Neutrophil (primary cell): ENCODE measurements around the gene RAB36.

Experiments
- H3K27ac ChIP-seq: fragments of 200-600 bp; sonication (generic); 2 replicates; pipeline ENCODE4 v1.5.1; 2016; ENCODE audit warnings: mild to moderate bottlenecking, moderate library complexity
- H3K27me3 ChIP-seq: fragments of 200-600 bp; sonication (generic); 2 replicates; pipeline ENCODE4 v1.6.0; 2016; ENCODE audit warnings: mild to moderate bottlenecking
- H3K36me3 ChIP-seq: fragments of 200-600 bp; sonication (generic); 2 replicates; pipeline ENCODE4 v1.5.1; 2017
- H3K4me1 ChIP-seq, 2 experiments: fragments of 200-600 bp in 1 of 2; sonication (generic) in 1 of 2; 1 replicate in 1 of 2; 2 replicates in 1 of 2; pipeline versions ENCODE4 v1.5.1 to v1.6.1; 2013 to 2016; ENCODE audit warnings: low read depth in 1 of 2, low read length in 1 of 2, mild to moderate bottlenecking in 1 of 2, moderate library complexity in 1 of 2; ENCODE audit not compliant: control insufficient read depth in 1 of 2, insufficient read depth in 1 of 2
- H3K4me3 ChIP-seq, 2 experiments: fragments of 200-600 bp in 1 of 2; sonication (generic) in 1 of 2; 1 replicate in 1 of 2; 2 replicates in 1 of 2; pipeline ENCODE4 v1.5.1; 2013 to 2016; ENCODE audit warnings: low read depth in 1 of 2, low read length in 1 of 2, mild to moderate bottlenecking in 1 of 2, moderate library complexity in 1 of 2
- H3K9me3 ChIP-seq: fragments of 200-600 bp; sonication (generic); 2 replicates; pipeline ENCODE4 v1.5.1; 2016
- CTCF ChIP-seq: fragments of 200-600 bp; sonication (generic); IDR thresholded peaks from 2 replicates; pipeline ENCODE4 v1.5.1; 2016; ENCODE audit warnings: antibody characterized with exemption

Gene RAB36

GRCh38 chr22:23098718-23099530, 46.4 kb upstream of the RAB36 start:
- Histone ChIP-seq H3K27me3 (no peaks in the 10 kb centered on the region), H3K9me3 (no peaks in the 10 kb centered on the region), H3K27ac (no peak overlapping the region), H3K36me3 (no peaks in the 10 kb centered on the region), H3K4me1 (no peaks in the 10 kb centered on the region), H3K4me3 (no peak overlapping the region)
- no peak for TF ChIP-seq CTCF

GRCh38 chr22:23099531-23099804, 45.8 kb upstream of the RAB36 start:
- H3K4me3 ChIP-seq: no peak overlapping the region
- no peak overlapping the region for H3K27ac ChIP-seq
- no peaks in the 10 kb centered on the region for H3K36me3 ChIP-seq
- H3K4me1 ChIP-seq: no peaks in the 10 kb centered on the region
- H3K27me3 ChIP-seq: no peaks in the 10 kb centered on the region
- no peaks in the 10 kb centered on the region for H3K9me3 ChIP-seq
- no peak for TF ChIP-seq CTCF

GRCh38 chr22:23100124-23100801, 45.0 kb upstream of the RAB36 start:
- TF ChIP-seq CTCF: no peak
- H3K4me1 ChIP-seq: no peaks in the 10 kb centered on the region
- no peaks in the 10 kb centered on the region for H3K27me3 ChIP-seq
- H3K9me3 ChIP-seq: no peaks in the 10 kb centered on the region
- no peaks in the 10 kb centered on the region for H3K36me3 ChIP-seq
- H3K4me3 ChIP-seq: no peak overlapping the region
- H3K27ac ChIP-seq: no peak overlapping the region

- Histone ChIP-seq H3K4me3 (no peak overlapping the region), H3K27me3 (no peaks in the 10 kb centered on the region), H3K27ac (no peak overlapping the region), H3K4me1 (no peaks in the 10 kb centered on the region), H3K9me3 (no peaks in the 10 kb centered on the region), H3K36me3 (no peaks in the 10 kb centered on the region)
- no peak for TF ChIP-seq CTCF
These were observed 43.8 kb upstream of the RAB36 start for GRCh38 chr22:23101524-23101923.

- Histone ChIP-seq H3K9me3 (no peaks in the 10 kb centered on the region), H3K4me1 (no peaks in the 10 kb centered on the region), H3K36me3 (no peaks in the 10 kb centered on the region), H3K27me3 (no peaks in the 10 kb centered on the region), H3K27ac (no peak overlapping the region), H3K4me3 (no peak overlapping the region)
- no peak for TF ChIP-seq CTCF
These were observed 43.1 kb upstream of the RAB36 start for GRCh38 chr22:23102002-23102655.
